Effector memory CD4-positive, alpha-beta T cell (primary cell): ENCODE measurements around the gene RSPH1.

Experiments used
- DNase-seq, 3 donors: peaks; one replicate each; pipeline ENCODE4 v3.0.0-alpha.2; 2020
- H3K27ac ChIP-seq: 2 replicates; pipeline ENCODE4 v1.7.0; 2013; ENCODE audit warnings: mild to moderate bottlenecking, low read length, moderate library complexity; ENCODE audit not compliant: insufficient read depth, poor library complexity, severe bottlenecking
- H3K27me3 ChIP-seq: replicated peaks from 2 replicates; pipeline ENCODE4 v1.7.0; 2013; ENCODE audit warnings: mild to moderate bottlenecking, low read length; ENCODE audit not compliant: insufficient read depth, control insufficient read depth, poor library complexity, severe bottlenecking
- H3K36me3 ChIP-seq: 2 replicates; pipeline ENCODE4 v1.7.0; 2013; ENCODE audit warnings: mild to moderate bottlenecking, low read length, moderate library complexity; ENCODE audit not compliant: control insufficient read depth, insufficient read depth
- H3K4me1 ChIP-seq: 2 replicates; pipeline ENCODE4 v1.7.0; 2013; ENCODE audit warnings: low read length, mild to moderate bottlenecking; ENCODE audit not compliant: control insufficient read depth, insufficient read depth, poor library complexity, severe bottlenecking
- H3K4me3 ChIP-seq: 2 replicates; pipeline ENCODE4 v1.7.0; 2013; ENCODE audit warnings: low read length, low read depth, mild to moderate bottlenecking; ENCODE audit not compliant: insufficient read depth, poor library complexity, severe bottlenecking
- H3K9me3 ChIP-seq: 2 replicates; pipeline ENCODE4 v1.7.0; 2013; ENCODE audit warnings: mild to moderate bottlenecking, low read length, moderate library complexity; ENCODE audit not compliant: control insufficient read depth

The RSPH1 gene

DNA sequence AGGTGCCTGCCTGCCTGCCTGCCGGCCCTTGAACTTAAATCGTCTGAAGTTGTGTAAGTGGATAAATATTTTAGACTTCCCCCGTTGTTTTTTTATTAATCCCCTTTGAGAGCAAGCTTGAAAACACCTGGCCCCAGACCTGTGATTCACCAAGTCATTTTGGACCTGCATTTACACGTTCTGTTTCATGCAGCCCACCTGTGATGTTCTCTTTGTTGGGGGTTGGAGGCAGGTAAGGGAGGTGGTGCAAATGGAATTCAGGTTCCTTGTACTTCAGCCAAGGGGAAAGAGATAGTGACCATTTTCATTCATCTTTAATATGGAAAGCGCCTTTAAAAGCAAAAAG lies 18.8 kb upstream of the RSPH1 start:
- peaks cover 17% of the 10 kb centered on the region for H3K36me3 ChIP-seq
- no peak for DNase-seq
- peak overlapping the region; percentile 78 for H3K27ac ChIP-seq
- no peaks in the 10 kb centered on the region for H3K9me3 ChIP-seq
- H3K27me3 ChIP-seq = no peaks in the 10 kb centered on the region
- H3K4me3 ChIP-seq = peak overlapping the region; percentile 97
- H3K4me1 ChIP-seq = peaks cover 14% of the 10 kb centered on the region

DNA sequence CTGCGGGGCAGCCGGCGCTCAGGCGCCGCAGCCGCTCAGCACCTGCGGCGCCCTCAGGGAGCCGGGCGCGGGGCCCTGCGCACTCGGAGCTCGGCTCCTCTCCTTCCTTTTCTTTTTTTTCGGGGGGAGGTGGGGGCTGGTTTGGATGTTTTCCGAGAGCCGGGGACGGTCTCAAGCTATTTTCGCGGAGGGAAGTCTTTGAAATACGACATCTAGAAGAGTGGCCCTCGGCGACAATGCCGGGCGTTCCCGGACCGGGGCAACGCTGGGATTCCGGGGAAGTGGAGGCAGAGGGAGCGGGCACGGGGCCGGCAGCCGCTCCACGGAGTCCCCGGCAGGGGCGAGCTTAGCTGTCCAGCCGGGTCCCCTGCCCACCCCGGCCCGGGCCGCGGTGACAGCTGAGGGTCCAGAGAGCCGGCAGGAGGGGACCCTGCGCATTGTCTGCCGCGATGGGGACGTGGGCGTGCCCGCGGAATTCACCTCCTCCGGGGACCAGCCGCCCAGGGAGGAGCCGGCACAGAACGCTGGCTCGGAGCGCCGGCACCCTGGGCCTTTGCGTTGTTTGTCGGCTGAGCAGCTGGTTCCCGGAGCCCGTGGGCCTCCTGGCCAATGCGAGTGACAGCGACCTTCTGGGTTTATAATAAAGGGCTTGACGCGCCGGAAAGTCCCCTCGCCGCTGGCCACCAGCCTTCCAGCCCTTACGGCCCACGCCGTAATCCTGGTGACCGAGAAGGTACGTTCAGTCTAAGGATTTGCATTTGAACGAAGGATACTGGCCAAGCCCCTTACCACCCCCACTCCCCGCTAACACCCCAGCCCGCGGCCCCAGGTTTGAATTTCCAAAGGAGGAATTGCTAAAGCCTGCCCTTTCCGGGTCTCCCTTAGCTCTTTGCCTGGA lies 18.2 kb upstream of the RSPH1 start:
- peak overlapping the region; percentile 97 for H3K4me3 ChIP-seq
- no peaks in the 10 kb centered on the region for H3K27me3 ChIP-seq
- no peaks in the 10 kb centered on the region for H3K9me3 ChIP-seq
- peaks cover 14% of the 10 kb centered on the region for H3K4me1 ChIP-seq
- peak; percentile 27 to 33 (median 32) for DNase-seq
- peaks cover 13% of the 10 kb centered on the region for H3K36me3 ChIP-seq
- H3K27ac ChIP-seq = peak overlapping the region; percentile 78

DNA sequence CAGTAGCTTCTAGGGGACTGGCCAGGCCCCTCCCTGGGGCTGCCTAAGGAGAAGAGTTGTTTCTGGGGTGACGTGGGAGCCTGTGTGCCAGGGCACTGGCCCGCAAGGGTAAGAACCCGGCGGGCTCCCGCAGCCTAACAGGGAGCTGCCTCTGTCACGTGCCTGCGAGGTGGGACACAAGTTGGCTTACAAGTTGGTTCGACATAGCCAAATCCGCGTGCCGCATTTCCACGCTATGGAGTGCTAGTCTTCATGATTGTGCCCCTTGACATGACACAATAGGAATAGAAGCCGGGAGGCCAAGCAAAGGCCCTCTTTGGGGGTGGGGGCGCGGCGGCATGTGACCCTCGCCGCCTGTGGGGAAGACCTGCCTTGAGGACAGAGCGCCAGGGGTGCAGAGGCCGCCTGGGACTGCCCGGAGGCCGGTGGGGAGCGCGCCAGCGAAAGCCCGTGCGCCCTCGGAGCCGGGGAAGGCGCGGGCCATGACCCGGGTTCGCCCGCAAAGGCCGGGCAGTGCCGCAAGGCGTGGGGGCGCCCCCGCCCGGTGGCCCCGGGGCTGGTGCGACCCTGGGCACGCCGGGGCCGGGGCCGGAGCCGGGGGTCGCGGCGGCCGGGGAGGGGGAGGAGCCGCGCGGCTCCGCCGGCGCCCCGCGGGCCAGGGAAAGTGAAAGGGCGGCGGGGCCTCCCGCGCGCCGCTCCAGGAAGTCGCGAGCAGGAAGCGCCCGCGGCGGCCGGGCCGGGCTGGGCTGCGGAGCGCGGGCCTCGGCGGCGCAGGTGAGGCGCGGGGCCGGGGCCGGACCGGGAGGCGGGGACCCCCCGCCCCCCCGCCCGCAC lies 17.3 kb upstream of the RSPH1 start, which contains the start of gene SLC37A1:
SLC37A1 (plus strand) TSS at position 702 of the 834 bp plus-strand sequence. CDS start 4,603 bp downstream, outside the sequence.
- Histone ChIP-seq H3K36me3 (peaks cover 5% of the 10 kb centered on the region), H3K27ac (peak within 1 kb of the TSS; percentile 78), H3K4me3 (peak within 1 kb of the TSS; percentile 97), H3K4me1 (peaks cover 14% of the 10 kb centered on the region), H3K27me3 (no peaks in the 10 kb centered on the region), H3K9me3 (no peaks in the 10 kb centered on the region)
- peak in 1 of 3 donors; percentile 34 for DNase-seq

DNA sequence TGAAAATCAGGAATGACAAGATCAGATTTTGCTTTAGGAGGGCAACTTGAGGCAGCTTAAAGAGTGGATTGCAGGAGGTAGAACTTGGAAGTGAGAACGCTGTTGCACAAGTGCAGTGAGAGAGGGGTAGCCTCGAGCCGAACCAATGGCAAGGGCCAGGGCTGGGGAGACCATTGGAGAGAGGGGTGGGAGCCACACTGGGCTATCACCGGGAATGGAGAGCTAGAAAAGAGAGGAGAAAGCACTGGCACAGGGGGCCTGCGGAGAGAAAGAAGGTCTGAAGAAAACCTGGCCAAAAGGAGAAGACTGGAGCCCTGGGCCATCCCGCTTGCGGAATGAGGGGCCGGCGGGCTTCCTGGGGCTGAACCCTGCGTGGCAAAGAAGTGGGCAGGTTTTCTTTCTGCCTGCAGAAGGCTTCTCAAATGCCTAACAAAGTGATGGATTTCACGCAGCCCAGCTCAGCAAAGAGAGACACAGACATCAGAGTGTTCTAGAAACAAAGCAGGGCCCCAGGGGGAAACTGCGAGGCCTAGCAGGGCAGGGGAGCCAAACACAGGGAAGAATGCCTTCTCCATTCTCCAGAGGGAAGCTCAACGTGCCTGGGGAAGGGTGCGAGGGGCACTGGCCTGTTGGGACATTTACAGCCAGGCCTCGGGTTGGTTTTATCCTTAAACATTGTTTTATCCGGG lies 16.5 kb upstream of the RSPH1 start:
- Histone ChIP-seq H3K9me3 (no peaks in the 10 kb centered on the region), H3K4me3 (no peak overlapping the region), H3K27me3 (no peaks in the 10 kb centered on the region), H3K4me1 (peaks cover 14% of the 10 kb centered on the region), H3K36me3 (no peaks in the 10 kb centered on the region), H3K27ac (no peak overlapping the region)
- no peak for DNase-seq

DNA sequence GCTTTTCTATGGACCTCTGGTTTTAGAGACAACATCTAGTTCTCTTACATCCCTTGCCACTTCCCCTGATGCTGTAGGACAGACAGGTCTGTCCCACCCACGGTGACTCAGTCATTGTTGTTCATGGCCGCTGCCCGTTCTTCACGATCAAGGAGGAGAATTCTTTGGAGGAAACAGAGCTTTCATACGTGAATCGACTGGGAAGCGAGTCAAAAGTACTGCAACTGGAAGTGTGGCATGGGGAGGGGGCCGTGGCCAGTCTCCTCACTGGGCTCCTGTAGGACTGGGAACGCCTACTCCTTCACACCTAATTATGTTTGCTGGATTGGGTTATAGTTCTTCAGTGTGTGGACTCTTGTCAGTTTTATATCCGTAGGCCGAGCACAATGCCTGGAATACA lies 13.2 kb upstream of the RSPH1 start:
- H3K36me3 ChIP-seq = no peaks in the 10 kb centered on the region
- no peak for DNase-seq

DNA sequence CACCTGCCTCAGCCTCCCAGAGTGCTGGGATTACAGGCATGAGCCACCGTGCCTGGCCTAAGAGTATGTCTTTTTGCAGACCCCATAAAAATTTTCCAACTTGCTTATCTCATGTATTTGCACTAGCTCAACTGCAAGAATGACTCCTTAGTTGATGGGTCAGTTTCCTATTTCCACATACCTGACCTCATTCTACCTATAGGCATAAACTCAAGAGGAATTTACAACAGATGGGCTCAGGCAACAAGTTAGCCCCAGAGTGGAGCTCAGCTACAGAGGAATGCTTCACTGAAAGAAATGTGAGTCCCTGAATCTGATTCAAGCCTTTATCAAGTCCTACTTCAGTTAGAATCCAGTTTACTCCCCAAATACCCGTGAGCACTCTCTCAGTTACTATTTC lies 12.3 kb upstream of the RSPH1 start:
- Histone ChIP-seq H3K27me3 (no peaks in the 10 kb centered on the region), H3K36me3 (no peaks in the 10 kb centered on the region), H3K27ac (no peak overlapping the region), H3K4me3 (no peak overlapping the region), H3K4me1 (peaks cover 10% of the 10 kb centered on the region), H3K9me3 (no peaks in the 10 kb centered on the region)
- DNase-seq = no peak

More for the DNA sequence above, 13.2 kb upstream of the RSPH1 start:
- H3K27ac ChIP-seq = no peak overlapping the region
- no peaks in the 10 kb centered on the region for H3K27me3 ChIP-seq
- H3K4me1 ChIP-seq = peaks cover 5% of the 10 kb centered on the region
- no peak overlapping the region for H3K4me3 ChIP-seq
- no peaks in the 10 kb centered on the region for H3K9me3 ChIP-seq

DNA sequence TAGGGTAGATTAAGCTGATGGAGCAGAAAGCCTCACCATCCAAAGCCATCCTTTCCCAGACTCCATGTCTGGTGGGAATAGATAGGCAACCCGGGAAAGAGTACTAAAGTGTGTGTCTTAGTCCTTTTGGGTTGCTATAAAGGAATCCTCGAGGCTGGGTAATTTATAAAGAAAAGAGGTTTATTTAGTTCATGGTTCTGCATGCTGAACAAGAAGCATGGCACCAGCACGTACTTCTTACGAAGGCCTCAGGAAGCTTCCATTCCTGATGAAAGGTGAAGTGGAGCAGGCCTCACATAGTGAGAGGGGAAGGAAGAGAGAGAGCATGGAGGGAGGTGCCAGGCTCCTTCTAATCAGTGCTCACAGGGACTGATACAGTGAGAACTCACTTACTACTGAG lies 11.4 kb upstream of the RSPH1 start:
- DNase-seq = no peak
- Histone ChIP-seq H3K4me3 (no peak overlapping the region), H3K27me3 (no peaks in the 10 kb centered on the region)

DNA sequence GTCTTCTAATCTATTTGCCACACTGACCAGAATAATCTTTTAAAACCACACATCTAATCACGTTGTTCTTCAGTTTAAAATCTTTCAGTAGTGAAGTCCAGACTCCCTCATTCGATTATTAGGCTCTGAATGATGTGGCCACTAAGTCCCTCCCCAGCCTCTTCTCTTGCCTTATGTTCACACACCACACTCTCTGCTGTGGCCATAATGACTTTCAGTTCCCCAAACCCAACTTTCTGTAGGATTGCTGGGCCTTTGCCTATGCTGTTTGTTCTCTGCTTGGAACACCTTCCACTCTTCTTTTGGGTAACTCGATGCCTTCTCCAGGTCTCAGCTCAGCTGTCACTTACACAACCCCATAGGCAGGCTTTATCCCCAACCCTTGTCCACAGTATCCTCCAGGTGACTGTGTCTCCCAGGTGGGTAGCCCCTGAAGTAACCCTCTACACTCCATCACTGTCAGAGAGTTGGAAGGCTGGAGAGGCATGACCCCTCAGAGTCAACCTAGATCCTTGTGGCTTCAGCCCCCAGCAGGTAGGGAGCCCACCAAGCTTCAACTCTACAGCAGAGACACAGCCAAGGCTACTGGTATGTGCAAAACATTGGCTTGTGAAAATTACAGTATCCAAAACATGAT lies 9.2 kb upstream of the RSPH1 start:
- H3K4me3 ChIP-seq = no peak overlapping the region
- H3K27ac ChIP-seq = no peak overlapping the region
- H3K27me3 ChIP-seq = no peaks in the 10 kb centered on the region
- no peaks in the 10 kb centered on the region for H3K9me3 ChIP-seq
- no peaks in the 10 kb centered on the region for H3K36me3 ChIP-seq
- no peak for DNase-seq
- H3K4me1 ChIP-seq = peaks cover 5% of the 10 kb centered on the region

More for the DNA sequence above, 11.4 kb upstream of the RSPH1 start:
- no peaks in the 10 kb centered on the region for H3K9me3 ChIP-seq
- no peaks in the 10 kb centered on the region for H3K36me3 ChIP-seq
- H3K27ac ChIP-seq = no peak overlapping the region
- H3K4me1 ChIP-seq = peaks cover 5% of the 10 kb centered on the region

DNA sequence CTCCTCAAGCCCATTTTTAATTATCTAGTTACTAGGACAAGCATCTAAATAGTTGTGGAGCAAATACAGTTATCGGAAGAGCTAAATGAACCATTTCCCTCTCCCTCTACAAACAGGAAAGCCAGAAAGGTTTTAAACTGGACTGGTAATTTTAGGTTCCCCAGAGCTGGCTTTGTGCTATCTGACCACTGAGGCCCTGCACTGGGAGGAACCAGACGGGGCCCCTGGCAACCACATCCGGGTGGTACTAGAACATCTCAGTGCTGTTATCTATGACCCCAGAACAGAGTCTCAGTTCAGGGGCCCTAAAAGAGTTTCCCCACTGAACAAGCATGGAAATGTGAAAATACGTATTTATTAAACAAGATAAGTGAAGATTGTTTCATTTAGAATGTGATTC lies 7.7 kb upstream of the RSPH1 start:
- no peak overlapping the region for H3K4me3 ChIP-seq
- no peak for DNase-seq
- no peaks in the 10 kb centered on the region for H3K9me3 ChIP-seq
- no peak overlapping the region for H3K27ac ChIP-seq
- no peaks in the 10 kb centered on the region for H3K27me3 ChIP-seq
- peaks cover 5% of the 10 kb centered on the region for H3K4me1 ChIP-seq
- no peaks in the 10 kb centered on the region for H3K36me3 ChIP-seq
